GM19099 (cell line): ENCODE results near the gene CCPG1.

Experiments
- POLR2A ChIP-seq: IDR thresholded peaks from 3 replicates; pipeline ENCODE4 v1.6.1; 2011; ENCODE audit warnings: low read depth; ENCODE audit not compliant: insufficient read length; ENCODE audit errors: extremely low read depth

The CCPG1 gene

DNA sequence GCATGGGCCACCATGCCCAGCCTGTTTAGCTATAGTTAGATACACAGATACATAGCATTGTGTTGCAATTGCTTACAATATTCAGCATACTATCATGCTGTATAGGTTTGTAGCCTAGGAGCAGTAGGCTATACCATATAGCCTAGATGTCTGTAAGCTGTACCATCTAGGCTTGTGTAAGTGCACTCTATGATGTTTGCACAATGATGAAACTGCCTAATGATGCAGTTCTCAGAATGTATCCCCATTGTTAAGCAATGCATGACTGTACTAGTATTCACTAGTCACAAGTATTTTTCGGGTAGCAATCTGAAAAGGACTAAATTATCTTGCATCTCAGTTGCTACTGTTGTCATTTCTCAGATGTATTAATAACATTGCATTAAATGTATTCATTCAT lies 73.2 kb downstream of the CCPG1 start:
- no peak for TF ChIP-seq POLR2A

DNA sequence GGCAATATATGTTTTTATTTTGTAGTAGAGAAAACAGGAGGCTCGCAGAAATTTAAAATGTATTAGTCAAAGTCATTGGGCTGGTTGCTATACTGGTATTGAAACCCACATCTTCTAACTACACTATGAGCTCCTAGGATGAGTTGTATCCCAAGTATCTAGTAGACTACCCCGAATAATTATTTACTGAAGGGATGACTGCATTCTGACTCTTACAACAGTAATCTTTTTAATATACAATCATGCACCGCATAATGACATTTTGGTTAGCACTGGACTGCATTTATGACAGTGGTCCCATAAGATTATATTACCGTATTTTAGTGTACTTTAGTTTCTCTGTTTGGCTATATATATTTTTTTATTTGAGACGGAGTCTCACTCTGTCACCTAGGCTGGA lies 73.8 kb downstream of the CCPG1 start:
- no peak for TF ChIP-seq POLR2A

DNA sequence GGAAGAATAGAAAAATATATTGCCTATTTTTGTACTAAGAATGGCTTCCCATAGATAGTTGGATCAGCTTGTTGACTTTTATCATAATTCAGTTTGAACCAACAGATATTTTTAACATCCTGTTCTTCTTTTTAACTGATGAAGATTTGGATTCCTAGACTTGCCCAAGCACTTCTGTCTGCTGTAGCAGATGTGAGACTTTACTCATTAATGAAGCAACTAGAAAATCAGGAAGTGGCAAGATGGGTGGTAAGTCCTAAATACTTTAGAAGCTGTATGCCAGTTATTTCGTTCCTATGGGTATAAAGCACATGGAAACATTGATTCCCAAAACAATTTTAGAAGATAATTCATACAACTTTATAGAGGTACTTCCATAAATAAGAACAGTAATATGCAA lies 80.8 kb downstream of the CCPG1 start:
- no peak for TF ChIP-seq POLR2A

DNA sequence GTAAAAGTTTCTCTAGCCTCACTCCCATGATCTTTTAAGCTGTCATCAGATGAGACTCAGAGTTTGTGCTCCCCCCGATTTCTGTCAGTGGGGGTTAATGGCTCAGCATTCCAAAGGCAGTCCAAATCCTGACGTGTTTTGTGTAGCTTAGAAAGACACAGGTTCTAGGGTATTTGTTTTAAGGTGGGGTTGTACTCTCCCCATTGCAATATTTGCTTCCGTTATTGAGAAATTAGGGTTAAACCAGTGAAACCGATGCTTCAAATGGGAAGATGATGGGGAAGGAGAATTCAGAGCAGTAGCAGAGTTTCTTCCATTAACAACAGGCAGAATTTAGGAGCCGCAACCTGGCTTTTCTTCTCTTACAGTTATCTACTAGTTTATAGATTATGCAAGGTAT lies 85.7 kb downstream of the CCPG1 start:
- TF ChIP-seq POLR2A = no peak

DNA sequence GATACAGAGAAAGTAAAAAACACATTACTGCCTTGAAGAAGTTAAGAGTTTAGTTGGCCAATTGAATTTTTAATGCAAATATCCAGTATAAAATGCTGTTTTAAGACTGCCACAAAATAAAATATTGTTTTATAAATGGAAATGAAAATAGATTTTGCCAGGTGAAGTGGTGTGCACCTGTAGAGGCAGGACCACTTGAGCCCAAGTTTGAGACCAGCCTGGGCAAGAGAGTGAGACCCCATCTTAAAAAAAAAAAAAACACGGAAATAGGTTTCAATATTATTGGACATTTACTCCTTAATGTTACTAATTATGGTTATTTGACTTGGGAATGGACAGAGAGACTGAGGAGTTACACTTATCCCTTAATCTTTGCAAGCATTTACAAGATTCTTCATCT lies 87.2 kb downstream of the CCPG1 start:
- no peak for TF ChIP-seq POLR2A

DNA sequence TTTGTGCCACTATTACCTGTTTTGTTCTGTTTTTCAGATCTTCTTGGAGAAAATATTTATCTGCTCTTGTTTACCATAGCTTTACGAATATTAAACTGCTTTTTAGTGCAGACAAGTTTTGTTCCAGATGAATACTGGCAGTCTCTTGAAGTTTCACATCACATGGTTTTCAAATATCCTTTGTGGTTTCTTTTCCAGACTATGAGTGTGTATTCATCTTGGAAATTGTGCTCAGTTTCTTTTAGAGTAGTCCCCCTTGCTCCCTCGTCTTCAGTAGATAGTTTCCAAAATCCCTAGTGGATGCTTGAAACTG lies 88.0 kb downstream of the CCPG1 start:
- no peak for TF ChIP-seq POLR2A

DNA sequence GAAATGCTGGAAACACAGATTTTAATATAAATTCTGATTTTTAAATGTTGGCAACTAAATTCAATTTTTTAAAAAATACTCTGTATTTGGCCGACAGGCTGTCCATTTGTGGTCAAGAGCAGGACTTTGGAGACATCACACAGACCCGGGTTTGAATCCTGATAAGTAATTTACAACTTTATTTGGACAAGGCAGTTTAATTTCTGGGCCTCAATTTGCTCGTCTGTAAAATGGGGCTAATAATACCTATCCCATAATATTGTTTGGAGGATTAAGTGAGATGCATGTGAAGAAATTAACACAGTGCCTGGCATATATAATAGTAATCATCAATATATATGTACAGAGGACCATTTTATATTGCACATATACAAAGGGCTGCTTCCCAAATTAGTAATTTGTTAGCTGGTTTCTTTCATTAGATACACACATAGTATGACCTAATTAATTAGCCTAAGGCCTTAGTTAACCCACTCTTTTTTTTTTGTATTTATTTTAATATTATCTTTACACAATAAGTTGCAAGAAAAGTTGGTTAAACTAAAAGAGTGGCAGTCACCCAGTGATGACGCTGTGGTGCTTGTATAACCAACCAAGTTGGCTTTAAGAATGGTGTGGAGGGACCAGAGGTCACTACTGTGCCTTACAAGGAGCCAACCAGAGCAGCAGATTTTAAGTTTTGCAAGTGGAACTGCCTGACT lies 88.5 kb downstream of the CCPG1 start:
- TF ChIP-seq POLR2A = no peak

DNA sequence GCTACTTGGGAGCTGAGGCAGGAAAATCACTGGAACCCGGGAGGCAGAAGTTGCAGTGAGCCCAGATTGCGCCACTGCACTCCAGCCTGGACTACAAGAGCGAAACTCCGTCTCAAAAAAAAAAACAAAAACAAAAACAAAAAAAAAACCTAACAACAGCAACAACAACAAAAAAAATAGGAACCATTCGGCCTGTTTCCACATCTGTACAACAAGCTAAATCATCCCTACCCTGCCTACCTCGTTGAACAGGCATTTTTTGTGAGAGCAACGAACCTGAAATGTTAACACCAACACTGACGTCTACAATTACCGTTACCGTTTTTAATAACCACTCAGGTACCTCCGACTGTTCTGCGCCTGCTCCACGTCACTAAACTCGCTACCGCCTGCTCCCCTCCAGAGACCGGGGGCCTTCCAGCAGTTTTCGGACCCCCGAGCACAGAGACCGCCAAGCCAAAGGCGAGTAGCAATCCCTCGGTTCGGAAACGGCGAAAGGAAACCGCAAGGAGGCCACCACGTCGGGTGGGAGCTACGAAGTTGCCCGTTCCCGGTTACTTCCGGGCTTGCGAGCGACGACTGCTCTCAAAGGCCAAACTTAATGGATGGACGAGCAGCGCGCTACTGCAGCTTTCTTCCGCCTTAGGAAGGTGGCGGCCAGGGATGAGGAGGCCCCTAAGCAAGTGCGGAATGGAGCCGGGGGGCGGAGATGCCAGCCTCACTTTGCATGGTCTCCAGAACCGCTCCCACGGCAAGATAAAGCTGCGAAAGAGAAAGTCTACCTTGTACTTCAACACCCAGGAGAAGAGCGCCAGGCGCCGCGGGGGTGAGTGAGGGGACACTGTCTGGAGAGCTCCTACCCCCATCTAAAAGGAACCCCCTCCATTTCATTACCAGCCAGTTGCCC lies 89.3 kb downstream of the CCPG1 start, which contains the start of the genes PIGB and PIGBOS1:
TSS of gene PIGB (plus strand) at position 635 of the 907 bp plus-strand sequence. CDS start at position 664, 29 bp downstream.
TSS of gene PIGBOS1 (minus strand) at position 536 of the 907 bp plus-strand sequence. CDS start 1,331 bp downstream, outside the sequence.
- peak; percentile 70 for TF ChIP-seq POLR2A
